Liver (tissue), 9 donors: Measurements from ENCODE around the gene BLVRA. TPM values are rescaled to one million over a fixed set of nuclear protein-coding genes. Genes with fewer than 3 reads are reported as not detected.

Experiments used
- DNase-seq: peaks from one replicate; pipeline ENCODE4 v3.0.0-alpha.2; 2017; ENCODE audit warnings: low spot score
- H3K27ac ChIP-seq, 2 donors: one replicate each; pipeline ENCODE4 v1.7.0; 2013; ENCODE audit warnings: inconsistent platforms in 2 of 2, low read length in 2 of 2, control low read depth in 1 of 2, low read depth in 1 of 2, mild to moderate bottlenecking in 1 of 2
- H3K27me3 ChIP-seq, 4 donors: one replicate each; pipeline versions ENCODE4 v1.6.1 to v1.7.0; 2013; ENCODE audit warnings: low read length in 3 of 4, inconsistent platforms in 1 of 4, mild to moderate bottlenecking in 1 of 4, moderate library complexity in 1 of 4; ENCODE audit not compliant: control insufficient read depth in 4 of 4, insufficient read depth in 4 of 4
- H3K36me3 ChIP-seq, 4 donors: one replicate each; pipeline versions ENCODE4 v1.6.1 to v1.7.0; 2013; ENCODE audit warnings: low read length in 3 of 4, mild to moderate bottlenecking in 3 of 4, low read depth in 1 of 4, moderate library complexity in 1 of 4; ENCODE audit not compliant: control insufficient read depth in 4 of 4, insufficient read depth in 3 of 4
- H3K4me1 ChIP-seq, 4 donors: one replicate each; pipeline versions ENCODE4 v1.6.1 to v1.7.0; 2013; ENCODE audit warnings: low read length in 3 of 4, mild to moderate bottlenecking in 3 of 4, moderate library complexity in 1 of 4; ENCODE audit not compliant: control insufficient read depth in 4 of 4, insufficient read depth in 4 of 4
- H3K4me3 ChIP-seq, 3 donors: one replicate each; pipeline versions ENCODE4 v1.6.1 to v1.7.0; 2013; ENCODE audit warnings: low read length in 3 of 3, control low read depth in 1 of 3, low read depth in 1 of 3, mild to moderate bottlenecking in 1 of 3
- H3K9ac ChIP-seq, 2 donors: one replicate each; pipeline ENCODE4 v1.7.0; 2013; ENCODE audit warnings: low read length in 2 of 2, mild to moderate bottlenecking in 2 of 2, moderate library complexity in 2 of 2, control low read depth in 1 of 2, low read depth in 1 of 2
- H3K9me3 ChIP-seq, 4 donors: one replicate each; pipeline versions ENCODE4 v1.6.1 to v1.7.0; 2013; ENCODE audit warnings: low read length in 3 of 4; ENCODE audit not compliant: control insufficient read depth in 4 of 4
- EGR1 ChIP-seq, 2 donors: IDR thresholded peaks; 2 replicates each; pipeline ENCODE4 v1.6.1; 2016 to 2018; ENCODE audit warnings: antibody characterized with exemption in 2 of 2, low read depth in 2 of 2
- FOXA1 ChIP-seq: IDR thresholded peaks from 2 replicates; pipeline ENCODE4 v1.6.1; 2016; ENCODE audit warnings: antibody characterized with exemption
- FOXA2 ChIP-seq: IDR thresholded peaks from 2 replicates; pipeline ENCODE4 v1.6.1; 2016; ENCODE audit warnings: antibody characterized with exemption
- GABPA ChIP-seq, 2 donors: IDR thresholded peaks in 1 of 2; conservative IDR thresholded peaks in 1 of 2; 2 replicates each; pipeline ENCODE4 v1.6.1; 2016; ENCODE audit warnings: antibody characterized with exemption in 2 of 2, mild to moderate bottlenecking in 1 of 2, moderate library complexity in 1 of 2
- HNF4A ChIP-seq, 2 donors: conservative IDR thresholded peaks; 2 replicates each; pipeline ENCODE4 v1.6.1; 2016; ENCODE audit warnings: antibody characterized with exemption in 2 of 2, mild to moderate bottlenecking in 2 of 2
- HNF4G ChIP-seq: IDR thresholded peaks from 2 replicates; pipeline ENCODE4 v1.6.1; 2016; ENCODE audit warnings: antibody characterized with exemption
- JUND ChIP-seq, 2 donors: IDR thresholded peaks; 2 replicates each; pipeline ENCODE4 v1.6.1; 2016; ENCODE audit warnings: antibody characterized with exemption in 2 of 2
- RAD21 ChIP-seq, 2 donors: IDR thresholded peaks; 2 replicates each; pipeline ENCODE4 v1.6.1; 2016; ENCODE audit warnings: antibody characterized with exemption in 2 of 2, mild to moderate bottlenecking in 2 of 2
- RXRA ChIP-seq, 2 donors: IDR thresholded peaks; 2 replicates each; pipeline ENCODE4 v1.6.1; 2017 to 2018; ENCODE audit warnings: antibody characterized with exemption in 2 of 2, mild to moderate bottlenecking in 1 of 2
- SP1 ChIP-seq: IDR thresholded peaks from 2 replicates; pipeline ENCODE4 v1.6.1; 2018; ENCODE audit warnings: antibody characterized with exemption, mild to moderate bottlenecking
- WGBS: extraction: QIAGEN DNeasy Blood & Tissue Kit; methylation state at CpG from one replicate; pipeline ENCODE4 v1.1.7; 2013; 5-methylcytosine and 5-hydroxymethylcytosine counted together
- polyA plus RNA-seq, 2 donors: library from polyadenylated mRNA; stranded (reverse) in 1 of 2; unstranded in 1 of 2; fragments of 200-250 nt in 1 of 2; fragments of >200 nt in 1 of 2; fragmentation: Nextera tagmentation in 1 of 2; extraction: Ambion mirVana in 1 of 2; gene quantifications; one replicate each; pipeline versions ENCODE4 v1.2.1 to v1.2.3, GENCODE V29; 2013 to 2015
- total RNA-seq, 2 donors: library from RNA; depleted of rRNA; stranded (reverse); fragments of >200 nt; gene quantifications; one replicate each; pipeline ENCODE4 v1.2.3, GENCODE V29; 2014
- TF ChIP-seq, protein P1 (sequence below): fragments of 150-350 bp; IDR thresholded peaks from 2 replicates; pipeline ENCODE4 v1.5.1; 2017; ENCODE audit warnings: improper control_type of control experiment, low read depth, low read length; ENCODE audit not compliant: missing input control
- TF ChIP-seq, protein P2 (sequence below): IDR thresholded peaks from 2 replicates; pipeline ENCODE4 v1.6.1; 2016; ENCODE audit warnings: antibody characterized with exemption
- TF ChIP-seq, protein P3 (sequence below): IDR thresholded peaks from 2 replicates; pipeline ENCODE4 v1.6.1; 2016; ENCODE audit warnings: antibody characterized with exemption
- TF ChIP-seq, protein P4 (sequence below): IDR thresholded peaks from 2 replicates; pipeline ENCODE4 v1.6.1; 2016; ENCODE audit warnings: antibody characterized with exemption
- TF ChIP-seq, protein P5 (sequence below): IDR thresholded peaks from 2 replicates; pipeline ENCODE4 v1.6.1; 2016; ENCODE audit warnings: antibody characterized with exemption, mild to moderate bottlenecking
- donor health status: healthy.
- donor health status: healthy.
- donor health status: healthy.
- donor health status: healthy.
- donor health status: healthy.

The BLVRA gene
- total and polyA plus RNA-seq, 4 donors: 5.1 to 23.5 (median 6.8) TPM

DNA sequence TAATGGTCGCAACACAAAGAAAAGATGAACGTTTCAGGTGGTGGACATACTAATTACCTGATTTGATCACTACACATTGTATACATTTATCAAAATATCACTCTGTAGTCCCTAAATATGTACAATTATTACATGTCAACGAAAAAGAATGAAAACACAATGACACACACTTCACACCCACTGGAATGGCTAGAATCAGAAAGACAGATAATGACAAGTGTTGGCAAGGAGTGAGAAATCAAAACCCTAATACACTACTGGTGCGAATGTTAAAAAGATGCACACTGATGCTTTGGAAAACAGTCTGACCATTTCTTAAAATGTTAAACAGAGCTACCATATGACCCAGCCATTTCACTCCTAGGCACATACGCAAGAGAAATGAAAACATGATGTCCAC, 31.5 kb upstream of the BLVRA start:
- H3K4me1 ChIP-seq: peaks cover 0 to 13% (median 7%) of the 10 kb centered on the region in 4 donors
- WGBS: 95% methylated on average over 5 of the region's 5 CpGs
- no peak for DNase-seq
- no peaks in the 10 kb centered on the region for H3K9me3 ChIP-seq
- no peaks in the 10 kb centered on the region for H3K36me3 ChIP-seq
- H3K27me3 ChIP-seq: no peaks in the 10 kb centered on the region
- H3K9ac ChIP-seq: no peak overlapping the region
- TF ChIP-seq RXRA (IDR thresholded peaks at IDR 0.05) (no peak), EGR1 (IDR thresholded peaks at IDR 0.05; ENCODE audit: low read depth in 2 of 2) (no peak), HNF4A (conservative IDR thresholded peaks at IDR 0.05) (no peak), SP1 (no peak), GABPA (IDR thresholded peaks at IDR 0.05 in 1 of 2, conservative IDR thresholded peaks at IDR 0.05 in 1 of 2) (no peak), FOXA1 (no peak), JUND (IDR thresholded peaks at IDR 0.05) (no peak), HNF4G (no peak), FOXA2 (no peak), RAD21 (IDR thresholded peaks at IDR 0.05) (no peak)
- TF ChIP-seq, protein P1, sequence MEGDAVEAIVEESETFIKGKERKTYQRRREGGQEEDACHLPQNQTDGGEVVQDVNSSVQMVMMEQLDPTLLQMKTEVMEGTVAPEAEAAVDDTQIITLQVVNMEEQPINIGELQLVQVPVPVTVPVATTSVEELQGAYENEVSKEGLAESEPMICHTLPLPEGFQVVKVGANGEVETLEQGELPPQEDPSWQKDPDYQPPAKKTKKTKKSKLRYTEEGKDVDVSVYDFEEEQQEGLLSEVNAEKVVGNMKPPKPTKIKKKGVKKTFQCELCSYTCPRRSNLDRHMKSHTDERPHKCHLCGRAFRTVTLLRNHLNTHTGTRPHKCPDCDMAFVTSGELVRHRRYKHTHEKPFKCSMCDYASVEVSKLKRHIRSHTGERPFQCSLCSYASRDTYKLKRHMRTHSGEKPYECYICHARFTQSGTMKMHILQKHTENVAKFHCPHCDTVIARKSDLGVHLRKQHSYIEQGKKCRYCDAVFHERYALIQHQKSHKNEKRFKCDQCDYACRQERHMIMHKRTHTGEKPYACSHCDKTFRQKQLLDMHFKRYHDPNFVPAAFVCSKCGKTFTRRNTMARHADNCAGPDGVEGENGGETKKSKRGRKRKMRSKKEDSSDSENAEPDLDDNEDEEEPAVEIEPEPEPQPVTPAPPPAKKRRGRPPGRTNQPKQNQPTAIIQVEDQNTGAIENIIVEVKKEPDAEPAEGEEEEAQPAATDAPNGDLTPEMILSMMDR: no peak
- TF ChIP-seq, protein P2, sequence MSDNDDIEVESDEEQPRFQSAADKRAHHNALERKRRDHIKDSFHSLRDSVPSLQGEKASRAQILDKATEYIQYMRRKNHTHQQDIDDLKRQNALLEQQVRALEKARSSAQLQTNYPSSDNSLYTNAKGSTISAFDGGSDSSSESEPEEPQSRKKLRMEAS: no peak
- TF ChIP-seq, protein P3, sequence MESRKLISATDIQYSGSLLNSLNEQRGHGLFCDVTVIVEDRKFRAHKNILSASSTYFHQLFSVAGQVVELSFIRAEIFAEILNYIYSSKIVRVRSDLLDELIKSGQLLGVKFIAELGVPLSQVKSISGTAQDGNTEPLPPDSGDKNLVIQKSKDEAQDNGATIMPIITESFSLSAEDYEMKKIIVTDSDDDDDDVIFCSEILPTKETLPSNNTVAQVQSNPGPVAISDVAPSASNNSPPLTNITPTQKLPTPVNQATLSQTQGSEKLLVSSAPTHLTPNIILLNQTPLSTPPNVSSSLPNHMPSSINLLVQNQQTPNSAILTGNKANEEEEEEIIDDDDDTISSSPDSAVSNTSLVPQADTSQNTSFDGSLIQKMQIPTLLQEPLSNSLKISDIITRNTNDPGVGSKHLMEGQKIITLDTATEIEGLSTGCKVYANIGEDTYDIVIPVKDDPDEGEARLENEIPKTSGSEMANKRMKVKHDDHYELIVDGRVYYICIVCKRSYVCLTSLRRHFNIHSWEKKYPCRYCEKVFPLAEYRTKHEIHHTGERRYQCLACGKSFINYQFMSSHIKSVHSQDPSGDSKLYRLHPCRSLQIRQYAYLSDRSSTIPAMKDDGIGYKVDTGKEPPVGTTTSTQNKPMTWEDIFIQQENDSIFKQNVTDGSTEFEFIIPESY: no peak
- TF ChIP-seq, protein P4, sequence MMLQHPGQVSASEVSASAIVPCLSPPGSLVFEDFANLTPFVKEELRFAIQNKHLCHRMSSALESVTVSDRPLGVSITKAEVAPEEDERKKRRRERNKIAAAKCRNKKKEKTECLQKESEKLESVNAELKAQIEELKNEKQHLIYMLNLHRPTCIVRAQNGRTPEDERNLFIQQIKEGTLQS: no peak
- TF ChIP-seq, protein P5, sequence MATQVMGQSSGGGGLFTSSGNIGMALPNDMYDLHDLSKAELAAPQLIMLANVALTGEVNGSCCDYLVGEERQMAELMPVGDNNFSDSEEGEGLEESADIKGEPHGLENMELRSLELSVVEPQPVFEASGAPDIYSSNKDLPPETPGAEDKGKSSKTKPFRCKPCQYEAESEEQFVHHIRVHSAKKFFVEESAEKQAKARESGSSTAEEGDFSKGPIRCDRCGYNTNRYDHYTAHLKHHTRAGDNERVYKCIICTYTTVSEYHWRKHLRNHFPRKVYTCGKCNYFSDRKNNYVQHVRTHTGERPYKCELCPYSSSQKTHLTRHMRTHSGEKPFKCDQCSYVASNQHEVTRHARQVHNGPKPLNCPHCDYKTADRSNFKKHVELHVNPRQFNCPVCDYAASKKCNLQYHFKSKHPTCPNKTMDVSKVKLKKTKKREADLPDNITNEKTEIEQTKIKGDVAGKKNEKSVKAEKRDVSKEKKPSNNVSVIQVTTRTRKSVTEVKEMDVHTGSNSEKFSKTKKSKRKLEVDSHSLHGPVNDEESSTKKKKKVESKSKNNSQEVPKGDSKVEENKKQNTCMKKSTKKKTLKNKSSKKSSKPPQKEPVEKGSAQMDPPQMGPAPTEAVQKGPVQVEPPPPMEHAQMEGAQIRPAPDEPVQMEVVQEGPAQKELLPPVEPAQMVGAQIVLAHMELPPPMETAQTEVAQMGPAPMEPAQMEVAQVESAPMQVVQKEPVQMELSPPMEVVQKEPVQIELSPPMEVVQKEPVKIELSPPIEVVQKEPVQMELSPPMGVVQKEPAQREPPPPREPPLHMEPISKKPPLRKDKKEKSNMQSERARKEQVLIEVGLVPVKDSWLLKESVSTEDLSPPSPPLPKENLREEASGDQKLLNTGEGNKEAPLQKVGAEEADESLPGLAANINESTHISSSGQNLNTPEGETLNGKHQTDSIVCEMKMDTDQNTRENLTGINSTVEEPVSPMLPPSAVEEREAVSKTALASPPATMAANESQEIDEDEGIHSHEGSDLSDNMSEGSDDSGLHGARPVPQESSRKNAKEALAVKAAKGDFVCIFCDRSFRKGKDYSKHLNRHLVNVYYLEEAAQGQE: no peak
- no peak overlapping the region for H3K4me3 ChIP-seq
- H3K27ac ChIP-seq: no peak overlapping the region

DNA sequence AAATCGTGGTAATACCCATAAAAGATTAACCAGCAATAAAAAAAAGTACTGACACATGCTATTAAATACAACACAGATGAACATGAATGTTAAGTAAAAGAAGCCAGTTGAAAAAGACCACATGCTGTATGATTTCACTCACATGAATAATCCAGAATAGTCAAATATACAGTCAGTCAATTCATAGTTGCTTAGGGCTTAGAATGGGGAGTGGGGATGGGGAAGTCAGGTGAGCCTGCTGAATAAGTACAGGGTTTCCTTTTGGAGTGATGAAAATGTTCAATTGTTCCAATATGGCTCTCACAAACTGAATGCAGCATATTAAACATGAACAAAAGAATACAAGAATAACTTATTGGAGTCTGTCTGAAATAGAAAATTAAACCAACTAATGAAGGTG, 31.0 kb upstream of the BLVRA start:
- H3K9me3 ChIP-seq: no peaks in the 10 kb centered on the region
- H3K9ac ChIP-seq: no peak overlapping the region
- H3K27ac ChIP-seq: no peak overlapping the region
- no peak for TF ChIP-seq JUND (IDR thresholded peaks at IDR 0.05)
- TF ChIP-seq, protein P5: no peak
- TF ChIP-seq, protein P1: no peak
- DNase-seq: no peak
- H3K27me3 ChIP-seq: no peaks in the 10 kb centered on the region
- H3K4me3 ChIP-seq: no peak overlapping the region
- H3K4me1 ChIP-seq: peaks cover 0 to 13% (median 7%) of the 10 kb centered on the region in 4 donors
- WGBS: 54% methylated on average over 1 of the region's 1 CpG
- H3K36me3 ChIP-seq: no peaks in the 10 kb centered on the region
